IMR-90 (cell line): Measurements from ENCODE around the gene REC114. TPM values are rescaled to one million over a fixed set of nuclear protein-coding genes. Genes with fewer than 3 reads are reported as not detected.

Source experiments
- ATAC-seq: fragments of 200-7000 bp; cut with Tn5 transposase; 2 replicates; pipeline ENCODE4 v1.9.1; 2020; ENCODE audit warnings: low read depth, mild to moderate bottlenecking, moderate library complexity
- BruUV-seq: library from RNA; stranded (reverse); fragments of 400-500 nt; replicated peaks from 2 replicates; lab custom pipeline; 2021; lab: Mats Ljungman, UMichigan
- CTCF ChIA-PET: fragments of 300-600 bp; formaldehyde crosslinking; extraction: SDS; loops from one replicate; lab custom pipeline; 2021; ENCODE audit warnings: antibody characterized with exemption; lab: Yijun Ruan, JAX
- POLR2A ChIA-PET: fragments of 300-600 bp; sonication (Branson Sonifier 250); formaldehyde crosslinking; loops from one replicate; lab custom pipeline; 2022; ENCODE audit warnings: antibody characterized with exemption; ENCODE audit not compliant: unreplicated experiment; lab: Charles Lee
- DNase-seq: peaks from one replicate; pipeline ENCODE4 v3.0.0; 2013
- H2AFZ ChIP-seq: replicated peaks from 2 replicates; pipeline ENCODE3; 2013; ENCODE audit warnings: low read length, mild to moderate bottlenecking; ENCODE audit not compliant: poor library complexity
- H2AK5ac ChIP-seq: 2 replicates; pipeline ENCODE4 v1.6.1; 2013; ENCODE audit warnings: low read depth, low read length, inconsistent platforms
- H2AK9ac ChIP-seq: replicated peaks from 2 replicates; pipeline ENCODE3; 2013; ENCODE audit warnings: mild to moderate bottlenecking, low read depth, low read length, moderate library complexity; ENCODE audit not compliant: poor library complexity
- H2BK120ac ChIP-seq: 2 replicates; pipeline ENCODE4 v1.6.1; 2013; ENCODE audit warnings: low read depth, low read length, inconsistent platforms
- H2BK15ac ChIP-seq: 3 replicates; pipeline ENCODE4 v1.6.1; 2013; ENCODE audit warnings: low read depth, low read length, inconsistent platforms
- H2BK20ac ChIP-seq: 2 replicates; pipeline ENCODE4 v1.6.1; 2013; ENCODE audit warnings: low read depth, mild to moderate bottlenecking, inconsistent platforms, low read length, moderate library complexity
- H2BK5ac ChIP-seq: 2 replicates; pipeline ENCODE4 v1.6.1; 2013; ENCODE audit warnings: mild to moderate bottlenecking, low read depth, low read length, inconsistent platforms; ENCODE audit not compliant: poor library complexity, severe bottlenecking
- H3K14ac ChIP-seq: replicated peaks from 2 replicates; pipeline ENCODE4 v1.6.1; 2013; ENCODE audit warnings: low read depth, low read length, inconsistent platforms
- H3K18ac ChIP-seq: 2 replicates; pipeline ENCODE4 v1.6.1; 2013; ENCODE audit warnings: low read depth, low read length, control low read depth
- H3K23ac ChIP-seq: 2 replicates; pipeline ENCODE4 v1.6.1; 2013; ENCODE audit warnings: low read depth, low read length, inconsistent platforms
- H3K27ac ChIP-seq: 2 replicates; pipeline ENCODE4 v1.5.1; 2013; ENCODE audit warnings: mild to moderate bottlenecking, control low read depth, low read length; ENCODE audit not compliant: insufficient read depth
- H3K27me3 ChIP-seq: 2 replicates; pipeline ENCODE4 v1.6.1; 2013; ENCODE audit warnings: low read length; ENCODE audit not compliant: control insufficient read depth, insufficient read depth
- H3K36me3 ChIP-seq: 2 replicates; pipeline ENCODE4 v1.6.1; 2013; ENCODE audit warnings: low read length, mixed read lengths; ENCODE audit not compliant: control insufficient read depth, insufficient read depth
- H3K4ac ChIP-seq: 2 replicates; pipeline ENCODE4 v1.6.1; 2013; ENCODE audit warnings: low read depth, low read length, inconsistent platforms
- H3K4me1 ChIP-seq: 2 replicates; pipeline ENCODE4 v1.6.1; 2013; ENCODE audit warnings: low read length, mixed read lengths; ENCODE audit not compliant: control insufficient read depth, insufficient read depth
- H3K4me2 ChIP-seq: 2 replicates; pipeline ENCODE4 v1.6.1; 2013; ENCODE audit warnings: low read depth, mild to moderate bottlenecking, control low read depth, low read length, moderate library complexity
- H3K4me3 ChIP-seq: 2 replicates; pipeline ENCODE4 v1.5.1; 2013; ENCODE audit warnings: low read depth, mild to moderate bottlenecking, control low read depth, low read length, moderate library complexity; ENCODE audit not compliant: insufficient read depth
- H3K56ac ChIP-seq: 2 replicates; pipeline ENCODE4 v1.6.1; 2013; ENCODE audit warnings: low read length, inconsistent platforms; ENCODE audit not compliant: insufficient read depth; ENCODE audit errors: extremely low read depth
- H3K79me1 ChIP-seq, 2 experiments: 2 replicates each; pipeline ENCODE4 v1.6.1; 2013; ENCODE audit warnings: low read length in 2 of 2, inconsistent platforms in 1 of 2, low read depth in 1 of 2
- H3K9ac ChIP-seq: 2 replicates; pipeline ENCODE4 v1.6.1; 2013; ENCODE audit warnings: low read depth, low read length, control low read depth
- H3K9me1 ChIP-seq: 2 replicates; pipeline ENCODE4 v1.6.1; 2013; ENCODE audit warnings: low read length, inconsistent platforms; ENCODE audit not compliant: insufficient read depth
- H3K9me3 ChIP-seq: 2 replicates; pipeline ENCODE4 v1.6.1; 2013; ENCODE audit warnings: low read length; ENCODE audit not compliant: control insufficient read depth, insufficient read depth
- H4K20me1 ChIP-seq: 2 replicates; pipeline ENCODE4 v1.6.1; 2013; ENCODE audit warnings: low read length, inconsistent platforms; ENCODE audit not compliant: insufficient read depth
- H4K5ac ChIP-seq: 2 replicates; pipeline ENCODE4 v1.6.1; 2013; ENCODE audit warnings: mild to moderate bottlenecking, low read depth, low read length, control low read depth
- H4K8ac ChIP-seq, 2 experiments: 2 replicates each; pipeline ENCODE4 v1.6.1; 2013; ENCODE audit warnings: low read depth in 2 of 2, low read length in 2 of 2, control low read depth in 1 of 2, inconsistent platforms in 1 of 2
- H4K91ac ChIP-seq: 2 replicates; pipeline ENCODE4 v1.6.1; 2013; ENCODE audit warnings: low read depth, low read length, inconsistent platforms; ENCODE audit not compliant: insufficient read depth
- BHLHE40 ChIP-seq: fragments of 150-350 bp; IDR thresholded peaks from 2 replicates; pipeline ENCODE4 v1.6.1; 2016; ENCODE audit warnings: mild to moderate bottlenecking, low read depth, low read length
- CEBPB ChIP-seq: IDR thresholded peaks from 2 replicates; pipeline ENCODE4 v1.6.1; 2012; ENCODE audit warnings: low read depth, low read length, improper control_type of control experiment
- CHD1 ChIP-seq: IDR thresholded peaks from 2 replicates; pipeline ENCODE4 v1.6.1; 2012; ENCODE audit warnings: low read depth, low read length, improper control_type of control experiment
- CTCF ChIP-seq: conservative IDR thresholded peaks from 2 replicates; pipeline ENCODE4 v1.5.1; 2012; ENCODE audit warnings: mild to moderate bottlenecking, low read depth, low read length, improper control_type of control experiment
- ELK1 ChIP-seq: fragments of 150-350 bp; IDR thresholded peaks from 2 replicates; pipeline ENCODE4 v1.6.1; 2016; ENCODE audit warnings: low read depth, mild to moderate bottlenecking, low read length, moderate library complexity, borderline replicate concordance
- MAFK ChIP-seq: IDR thresholded peaks from 2 replicates; pipeline ENCODE4 v1.6.1; 2012; ENCODE audit warnings: low read depth, low read length, improper control_type of control experiment
- MAZ ChIP-seq: IDR thresholded peaks from 2 replicates; pipeline ENCODE4 v1.6.1; 2012; ENCODE audit warnings: low read depth, mild to moderate bottlenecking, low read length, improper control_type of control experiment, moderate library complexity, borderline replicate concordance
- MXI1 ChIP-seq: IDR thresholded peaks from 2 replicates; pipeline ENCODE4 v1.6.1; 2012; ENCODE audit warnings: low read depth, mild to moderate bottlenecking, low read length, moderate library complexity, borderline replicate concordance
- NFE2L2 ChIP-seq: fragments of 150-350 bp; IDR thresholded peaks from 2 replicates; pipeline ENCODE4 v1.6.1; 2016; ENCODE audit warnings: low read depth, mild to moderate bottlenecking, low read length
- POLR2A ChIP-seq: IDR thresholded peaks from 2 replicates; pipeline ENCODE4 v1.6.1; 2012; ENCODE audit warnings: mild to moderate bottlenecking, low read depth, low read length
- RAD21 ChIP-seq: IDR thresholded peaks from 2 replicates; pipeline ENCODE4 v1.6.1; 2012; ENCODE audit warnings: low read length, improper control_type of control experiment
- RCOR1 ChIP-seq: IDR thresholded peaks from 2 replicates; pipeline ENCODE4 v1.6.1; 2012; ENCODE audit warnings: mild to moderate bottlenecking, low read length, improper control_type of control experiment; ENCODE audit not compliant: insufficient replicate concordance
- RFX5 ChIP-seq: IDR thresholded peaks from 2 replicates; pipeline ENCODE4 v1.8.0; 2012; ENCODE audit warnings: low read depth, mild to moderate bottlenecking, low read length, moderate library complexity
- SMC3 ChIP-seq: fragments of 150-350 bp; IDR thresholded peaks from 2 replicates; pipeline ENCODE4 v1.6.1; 2016; ENCODE audit warnings: low read depth, mild to moderate bottlenecking, antibody characterized with exemption, low read length, moderate library complexity
- USF2 ChIP-seq: fragments of 150-350 bp; IDR thresholded peaks from 2 replicates; pipeline ENCODE4 v1.6.1; 2017; ENCODE audit warnings: mild to moderate bottlenecking, antibody characterized with exemption, low read length, low read depth
- WGBS, 2 experiments: methylation state at CpG; one replicate each; pipeline versions ENCODE4 v1.1.5 to v1.1.7; 2013; ENCODE audit warnings: missing lambda C conversion rate in 2 of 2; ENCODE audit not compliant: insufficient read length in 1 of 2; ENCODE audit errors: extremely low coverage in 2 of 2; 5-methylcytosine and 5-hydroxymethylcytosine counted together
- dilution Hi-C: fragments of 300-500 bp; cut with HindIII; formaldehyde crosslinking; loops from one replicate; pipeline ENCODE4 v1.14.3; 2018; ENCODE audit warnings: low sequenced_read_pairs; ENCODE audit not compliant: unreplicated experiment
- in situ Hi-C: fragments of 300-500 bp; cut with MboI; formaldehyde crosslinking; loops from 3 replicates; pipeline ENCODE4 v1.14.3; 2019; ENCODE audit warnings: low sequenced_read_pairs, inconsistent platforms, mixed read lengths
- intact Hi-C: fragments of 100-400 bp; cut with micrococcal nuclease; formaldehyde crosslinking; loops from 2 replicates; pipeline ENCODE4 v1.10.0; 2022
- polyA plus RNA-seq, 3 experiments: library from polyadenylated mRNA; depleted of rRNA; stranded (reverse); fragments of >200 nt; gene quantifications; 2 replicates each; pipeline ENCODE4 v1.2.3, GENCODE V29; 2012; ENCODE audit warnings: low replicate concordance in 1 of 3
- total RNA-seq: library from RNA; depleted of rRNA; stranded (reverse); fragments of >200 nt; gene quantifications from 2 replicates; pipeline ENCODE4 v1.2.3, GENCODE V29; 2012

Gene REC114
- total and polyA plus RNA-seq, 2 of the 4 experiments (the other 2 are of a cell fraction), result not detected

- H3K9me1 ChIP-seq, result no peaks in the 10 kb centered on the region
- ATAC-seq (no peak), DNase-seq (no peak)
- intact Hi-C loops, result no loop called here
- TF ChIP-seq ELK1, result no peak
- TF ChIP-seq RFX5, result no peak
- no peak for TF ChIP-seq MAZ
- no peak for TF ChIP-seq CEBPB
- TF ChIP-seq BHLHE40, result no peak
- no peak for TF ChIP-seq CHD1
- no peak for TF ChIP-seq RAD21
- TF ChIP-seq NFE2L2, result no peak
- TF ChIP-seq USF2, result no peak
- no peak for TF ChIP-seq POLR2A
- TF ChIP-seq RCOR1, result no peak
- no peak for TF ChIP-seq MXI1
- no peak for TF ChIP-seq CTCF
- TF ChIP-seq SMC3, result no peak
- TF ChIP-seq MAFK, result no peak
- H2BK5ac ChIP-seq, result no peak overlapping the region
- H3K4ac ChIP-seq, result no peak overlapping the region
- H4K20me1 ChIP-seq, result no peaks in the 10 kb centered on the region
- WGBS, 2 experiments, result 38% methylated on average over 1 of the region's 2 CpGs; no CpG with 5 or more reads in 1 of the 2 experiments
- H2AK5ac ChIP-seq, result no peak overlapping the region
- H3K9ac ChIP-seq, result no peak overlapping the region
- no peak overlapping the region for H3K4me2 ChIP-seq
- H3K18ac ChIP-seq, result no peak overlapping the region
- in situ Hi-C loops, result no loop called here
- no peak overlapping the region for H3K4me3 ChIP-seq
- no peak overlapping the region for H4K8ac ChIP-seq
- no peak overlapping the region for H2AFZ ChIP-seq
- no peak overlapping the region for H3K27ac ChIP-seq
- H3K27me3 ChIP-seq, result peaks cover 40% of the 10 kb centered on the region
- H2BK120ac ChIP-seq, result no peak overlapping the region
- ChIA-PET CTCF (no interaction called here), POLR2A (no interaction called here)
- H3K79me1 ChIP-seq, result no peaks in the 10 kb centered on the region
- BruUV-seq, result no TSS peak
- no peaks in the 10 kb centered on the region for H3K4me1 ChIP-seq
- dilution Hi-C loops, result no loop called here
- H3K14ac ChIP-seq, result no peak overlapping the region
- H4K91ac ChIP-seq, result no peak overlapping the region
- H3K23ac ChIP-seq, result no peak overlapping the region
- no peaks in the 10 kb centered on the region for H3K36me3 ChIP-seq
- no peaks in the 10 kb centered on the region for H3K9me3 ChIP-seq
- no peak overlapping the region for H2AK9ac ChIP-seq
- no peak overlapping the region for H4K5ac ChIP-seq
- no peak overlapping the region for H3K56ac ChIP-seq
- H2BK20ac ChIP-seq, result no peak overlapping the region
- H2BK15ac ChIP-seq, result no peak overlapping the region
Measured at GRCh38 chr15:73395671-73396070, 47.3 kb upstream of the REC114 start.
